NB4 (cell line): Measurements from ENCODE around the gene SRP9.

Experiments used
- CTCF ChIP-seq: IDR thresholded peaks from one replicate; pipeline ENCODE4 v1.5.1; 2012; ENCODE audit warnings: low read depth, low read length
- MAX ChIP-seq: IDR thresholded peaks from 2 replicates; pipeline ENCODE4 v1.6.1; 2011; ENCODE audit warnings: low read depth, low read length
- POLR2A ChIP-seq: IDR thresholded peaks from 2 replicates; pipeline ENCODE4 v1.6.1; 2011; ENCODE audit warnings: mild to moderate bottlenecking; ENCODE audit not compliant: insufficient read length; ENCODE audit errors: extremely low read depth

- TF ChIP-seq CTCF, result no peak
- TF ChIP-seq POLR2A, result no peak
- TF ChIP-seq MAX, result no peak
Measured at GRCh38 chr1:225745273-225745672, 32.4 kb upstream of the SRP9 start.
